ENCODE results near the gene ENTREP3. TPM values are rescaled to one million over a fixed set of nuclear protein-coding genes. Genes with fewer than 3 reads are reported as not detected.

The ENTREP3 gene
- total and polyA plus RNA-seq, 2 experiments from 2014 or later, result 39.5 to 59.2 TPM

- no peak for TF ChIP-seq CTCF (IDR thresholded peaks at IDR 0.05; ENCODE audit: low read depth, low read length)
- Histone ChIP-seq H3K4me3 (no peak overlapping the region), H3K27ac (peak overlapping the region; percentile 68), H3K4me1 (ENCODE audit: low read depth) (peaks cover 10% of the 10 kb centered on the region), H3K9me3 (ENCODE audit: low read depth) (no peaks in the 10 kb centered on the region), H3K27me3 (no peaks in the 10 kb centered on the region), H3K36me3 (peaks cover 22% of the 10 kb centered on the region)
- DNase-seq (ENCODE audit: low read depth in 1 of 2, low spot score in 1 of 2), result no peak
Observed at GRCh38 chr1:155260276-155260675, 5.0 kb upstream of the ENTREP3 start.

- DNase-seq (ENCODE audit: low read depth in 1 of 2, low spot score in 1 of 2), result no peak
- TF ChIP-seq CTCF (IDR thresholded peaks at IDR 0.05; ENCODE audit: low read depth, low read length), result no peak
- Histone ChIP-seq H3K27me3 (no peaks in the 10 kb centered on the region), H3K4me3 (no peak overlapping the region), H3K9me3 (ENCODE audit: low read depth) (no peaks in the 10 kb centered on the region), H3K36me3 (peaks cover 4% of the 10 kb centered on the region), H3K27ac (peak overlapping the region; percentile 69), H3K4me1 (ENCODE audit: low read depth) (peaks cover 32% of the 10 kb centered on the region)
Observed at GRCh38 chr1:155256058-155256852, 972 bp upstream of the ENTREP3 start.

- Histone ChIP-seq H3K4me3 (peak overlapping the region; percentile 70), H3K4me1 (ENCODE audit: low read depth) (peaks cover 30% of the 10 kb centered on the region), H3K9me3 (ENCODE audit: low read depth) (no peaks in the 10 kb centered on the region), H3K36me3 (peaks cover 4% of the 10 kb centered on the region), H3K27ac (peak overlapping the region; percentile 69), H3K27me3 (no peaks in the 10 kb centered on the region)
- DNase-seq (ENCODE audit: low read depth in 1 of 2, low spot score in 1 of 2), result no peak
- TF ChIP-seq CTCF (IDR thresholded peaks at IDR 0.05; ENCODE audit: low read depth, low read length), result no peak
Observed at GRCh38 chr1:155254714-155255242, 505 bp downstream of the ENTREP3 start.

- no peak for DNase-seq (ENCODE audit: low read depth in 1 of 2, low spot score in 1 of 2)
- Histone ChIP-seq H3K4me3 (peak overlapping the region; percentile 70), H3K4me1 (ENCODE audit: low read depth) (peaks cover 30% of the 10 kb centered on the region), H3K36me3 (peaks cover 5% of the 10 kb centered on the region), H3K27me3 (no peaks in the 10 kb centered on the region), H3K27ac (no peak overlapping the region), H3K9me3 (ENCODE audit: low read depth) (no peaks in the 10 kb centered on the region)
- TF ChIP-seq CTCF (IDR thresholded peaks at IDR 0.05; ENCODE audit: low read depth, low read length), result no peak
Observed at GRCh38 chr1:155254228-155254713, 1.0 kb downstream of the ENTREP3 start.

- no peak for DNase-seq (ENCODE audit: low read depth in 1 of 2, low spot score in 1 of 2)
Observed at GRCh38 chr1:155253797-155254196, 1.5 kb downstream of the ENTREP3 start.

More at GRCh38 chr1:155253797-155254196, 1.5 kb downstream of the ENTREP3 start:
- H3K4me3 ChIP-seq, result peak overlapping the region; percentile 70
- H3K4me1 ChIP-seq (ENCODE audit: low read depth), result peaks cover 30% of the 10 kb centered on the region
- peaks cover 9% of the 10 kb centered on the region for H3K36me3 ChIP-seq
- no peak for TF ChIP-seq CTCF (IDR thresholded peaks at IDR 0.05; ENCODE audit: low read depth, low read length)
- peak overlapping the region; percentile 54 for H3K27ac ChIP-seq
- no peaks in the 10 kb centered on the region for H3K9me3 ChIP-seq (ENCODE audit: low read depth)
- no peaks in the 10 kb centered on the region for H3K27me3 ChIP-seq

Data from cardiac muscle cell (in vitro differentiated cells and primary cell).